ENCODE results near the gene LRMDA. TPM values are rescaled to one million over a fixed set of nuclear protein-coding genes. Genes with fewer than 3 reads are reported as not detected.

LRMDA gene
- total RNA-seq, 1 experiment from 2014 or later, result 4.8 TPM

DNA sequence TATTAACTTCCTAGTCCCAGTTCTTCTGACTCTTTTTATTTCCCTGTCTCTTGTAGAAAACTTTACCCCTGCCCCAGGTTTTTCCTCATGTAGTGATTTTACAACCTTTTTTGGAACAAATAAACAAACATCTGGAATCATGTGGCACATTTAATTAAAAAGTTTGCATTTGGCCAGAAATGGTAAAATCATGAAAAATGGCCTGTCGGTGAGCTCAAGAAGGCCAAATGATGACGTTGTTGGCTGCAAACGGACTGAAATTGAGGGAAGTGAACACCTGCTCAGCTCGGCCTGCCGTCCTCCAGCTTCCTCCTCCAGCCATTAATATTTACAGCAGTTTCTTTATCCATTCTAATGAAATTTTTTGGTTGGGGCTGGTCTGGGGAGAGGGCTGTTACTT, 902.8 kb downstream of the LRMDA start:
- CTCF ChIA-PET, result no interaction called here
- ATAC-seq, result no peak
- Histone ChIP-seq H3K9me2 (ENCODE audit: insufficient read depth) (no peaks in the 10 kb centered on the region), H3K27me3 (ENCODE audit: insufficient read depth, low read length) (0 out of 2 replicates have a peak, but pooled peaks cover 8% of the 10 kb centered on the region), H3K27ac (ENCODE audit: low read depth, low read length) (no peak overlapping the region), H3K9me3 (ENCODE audit: control insufficient read depth in 1 of 2, insufficient read depth in 1 of 2, low read depth in 1 of 2, low read length in 2 of 2) (no peaks in the 10 kb centered on the region), H3K4me1 (ENCODE audit: control insufficient read depth in 1 of 2, insufficient read depth in 2 of 2, low read length in 2 of 2) (0 out of 4 replicates have a peak, but pooled peaks cover 0 to 5% of the 10 kb centered on the region in 2 experiments), H3K4me2 (ENCODE audit: low read length) (no peak overlapping the region), H2AFZ (ENCODE audit: low read depth, low read length, poor library complexity, severe bottlenecking) (no peak overlapping the region), H3K79me2 (ENCODE audit: insufficient read depth, low read length) (no peaks in the 10 kb centered on the region), H3K36me3 (ENCODE audit: control insufficient read depth in 1 of 2, insufficient read depth in 2 of 2, low read length in 2 of 2) (no peaks in the 10 kb centered on the region), H3K4me3 (replicated peaks in 1 of 2; ENCODE audit: low read depth in 1 of 2, low read length in 2 of 2) (no peak overlapping the region), H4K20me1 (ENCODE audit: insufficient read depth) (no peaks in the 10 kb centered on the region), H3K9ac (ENCODE audit: low read length) (no peak overlapping the region)
- POLR2A ChIA-PET, result no interaction called here
- no peak for TF ChIP-seq ZFX (IDR thresholded peaks at IDR 0.05)
- no peak for TF ChIP-seq EZH2phosphoT487 (IDR thresholded peaks at IDR 0.05; ENCODE audit: borderline replicate concordance)
- TF ChIP-seq, protein P1, sequence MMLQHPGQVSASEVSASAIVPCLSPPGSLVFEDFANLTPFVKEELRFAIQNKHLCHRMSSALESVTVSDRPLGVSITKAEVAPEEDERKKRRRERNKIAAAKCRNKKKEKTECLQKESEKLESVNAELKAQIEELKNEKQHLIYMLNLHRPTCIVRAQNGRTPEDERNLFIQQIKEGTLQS (IDR thresholded peaks at IDR 0.05), result no peak
- TF ChIP-seq ELF1 (IDR thresholded peaks at IDR 0.05; ENCODE audit: borderline replicate concordance, low read depth), result no peak
- TF ChIP-seq CEBPB (IDR thresholded peaks at IDR 0.05; ENCODE audit: low read depth), result no peak
- TF ChIP-seq RAD21 (IDR thresholded peaks at IDR 0.05; ENCODE audit: low read depth), result no peak
- TF ChIP-seq SIN3A (IDR thresholded peaks at IDR 0.05; ENCODE audit: low read depth), result no peak
- RAD21 ChIA-PET (ENCODE audit: low non-redundant PET in 1 of 2, low total read pairs in 2 of 2, uncharacterized antibody in 2 of 2, unreplicated experiment in 2 of 2), result no interaction called here
- BruUV-seq (replicated peaks), result no TSS peak
- no peak for DNase-seq (ENCODE audit: low read depth, low spot score)
- intact Hi-C loops (cut with micrococcal nuclease), result no loop called here

DNA sequence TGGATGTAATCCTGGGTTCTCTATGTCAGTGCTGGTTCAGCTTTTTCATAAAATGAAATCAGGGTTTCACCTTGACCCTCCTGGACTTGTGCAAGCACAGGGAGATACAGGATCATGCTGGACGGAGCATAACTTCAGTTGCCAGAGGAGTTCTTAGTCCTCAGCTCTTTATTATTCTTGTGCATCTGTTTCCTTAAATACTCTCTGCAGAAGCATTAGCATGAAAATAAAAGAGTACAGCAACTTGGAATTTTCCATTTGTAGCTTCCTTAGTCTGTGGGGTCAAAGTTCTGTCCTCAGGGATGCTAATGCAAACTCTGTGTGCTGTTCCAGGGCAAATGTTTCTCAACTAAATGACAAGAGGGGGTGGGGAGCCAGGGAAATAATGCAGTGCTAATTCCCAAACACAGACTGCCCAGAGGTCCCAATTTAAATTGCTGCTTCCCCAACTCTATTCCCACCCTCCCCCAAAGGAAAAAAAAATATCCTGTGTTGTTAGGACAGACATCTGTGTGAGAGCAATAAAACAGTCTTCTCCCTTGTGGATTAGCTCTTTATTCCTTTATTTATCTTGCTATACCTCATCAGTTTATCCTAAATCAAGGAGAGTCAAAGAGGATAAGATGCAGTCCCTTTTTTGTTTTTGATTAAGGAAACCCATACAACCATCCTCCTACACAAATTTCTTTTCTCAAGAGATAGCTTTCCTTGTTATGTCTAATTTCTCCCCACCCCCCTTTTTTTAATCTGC, 905.0 kb downstream of the LRMDA start:
- BruUV-seq (replicated peaks), result no TSS peak
- ChIA-PET CTCF (no interaction called here), POLR2A (no interaction called here), RAD21 (ENCODE audit: low non-redundant PET in 1 of 2, low total read pairs in 2 of 2, uncharacterized antibody in 2 of 2, unreplicated experiment in 2 of 2) (no interaction called here)
- Histone ChIP-seq H4K20me1 (ENCODE audit: insufficient read depth) (no peaks in the 10 kb centered on the region), H3K9ac (ENCODE audit: low read length) (no peak overlapping the region), H3K27me3 (ENCODE audit: insufficient read depth, low read length) (0 out of 2 replicates have a peak, but pooled peaks cover 8% of the 10 kb centered on the region), H3K4me2 (ENCODE audit: low read length) (no peak overlapping the region), H3K27ac (ENCODE audit: low read depth, low read length) (no peak overlapping the region), H3K4me1 (ENCODE audit: control insufficient read depth in 1 of 2, insufficient read depth in 2 of 2, low read length in 2 of 2) (no peaks in the 10 kb centered on the region), H3K9me3 (ENCODE audit: control insufficient read depth in 1 of 2, insufficient read depth in 1 of 2, low read depth in 1 of 2, low read length in 2 of 2) (no peaks in the 10 kb centered on the region), H3K36me3 (ENCODE audit: control insufficient read depth in 1 of 2, insufficient read depth in 2 of 2, low read length in 2 of 2) (no peaks in the 10 kb centered on the region), H3K9me2 (ENCODE audit: insufficient read depth) (no peaks in the 10 kb centered on the region), H3K4me3 (replicated peaks in 1 of 2; ENCODE audit: low read depth in 1 of 2, low read length in 2 of 2) (no peak overlapping the region), H2AFZ (ENCODE audit: low read depth, low read length, poor library complexity, severe bottlenecking) (no peak overlapping the region), H3K79me2 (ENCODE audit: insufficient read depth, low read length) (no peaks in the 10 kb centered on the region)
- TF ChIP-seq RAD21 (IDR thresholded peaks at IDR 0.05; ENCODE audit: low read depth) (no peak), POLR2A (IDR thresholded peaks at IDR 0.05; ENCODE audit: borderline replicate concordance, extremely low read depth, insufficient read depth, insufficient read length) (no peak), SRF (IDR thresholded peaks at IDR 0.05; ENCODE audit: low read depth) (no peak)
- no peak for DNase-seq (ENCODE audit: low read depth, low spot score)
- no peak for ATAC-seq
- intact Hi-C loops (cut with micrococcal nuclease), result no loop called here

Data from HCT116 (cell line).